ENCODE data around the gene UPK2.

DNA sequence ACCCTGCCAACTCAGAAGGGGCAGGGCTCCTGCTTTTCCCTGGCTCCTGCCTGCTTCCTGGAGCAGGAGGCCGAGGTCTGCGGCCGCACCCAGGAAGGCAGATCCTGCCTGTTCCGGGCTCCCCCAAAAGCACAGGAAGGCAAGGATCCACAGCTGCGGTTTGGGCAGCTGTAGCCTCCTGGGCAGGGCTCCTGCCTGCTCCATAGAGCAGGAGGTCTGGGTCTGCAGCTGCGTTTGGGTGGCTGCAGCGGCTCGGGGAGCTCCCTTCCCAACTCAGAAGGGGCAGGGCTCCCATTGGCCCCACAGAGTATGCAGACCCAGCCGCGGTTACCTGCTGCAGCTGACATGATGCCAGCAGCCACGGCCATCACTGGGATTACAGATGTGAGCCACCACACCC, 5.5 kb downstream of the UPK2 start:
- TF ChIP-seq, protein P1, sequence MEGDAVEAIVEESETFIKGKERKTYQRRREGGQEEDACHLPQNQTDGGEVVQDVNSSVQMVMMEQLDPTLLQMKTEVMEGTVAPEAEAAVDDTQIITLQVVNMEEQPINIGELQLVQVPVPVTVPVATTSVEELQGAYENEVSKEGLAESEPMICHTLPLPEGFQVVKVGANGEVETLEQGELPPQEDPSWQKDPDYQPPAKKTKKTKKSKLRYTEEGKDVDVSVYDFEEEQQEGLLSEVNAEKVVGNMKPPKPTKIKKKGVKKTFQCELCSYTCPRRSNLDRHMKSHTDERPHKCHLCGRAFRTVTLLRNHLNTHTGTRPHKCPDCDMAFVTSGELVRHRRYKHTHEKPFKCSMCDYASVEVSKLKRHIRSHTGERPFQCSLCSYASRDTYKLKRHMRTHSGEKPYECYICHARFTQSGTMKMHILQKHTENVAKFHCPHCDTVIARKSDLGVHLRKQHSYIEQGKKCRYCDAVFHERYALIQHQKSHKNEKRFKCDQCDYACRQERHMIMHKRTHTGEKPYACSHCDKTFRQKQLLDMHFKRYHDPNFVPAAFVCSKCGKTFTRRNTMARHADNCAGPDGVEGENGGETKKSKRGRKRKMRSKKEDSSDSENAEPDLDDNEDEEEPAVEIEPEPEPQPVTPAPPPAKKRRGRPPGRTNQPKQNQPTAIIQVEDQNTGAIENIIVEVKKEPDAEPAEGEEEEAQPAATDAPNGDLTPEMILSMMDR (IDR thresholded peaks at IDR 0.05): no peak
- TF ChIP-seq POLR2A (IDR thresholded peaks at IDR 0.05): no peak
